ENCODE data around the gene FAM76B. TPM values are rescaled to one million over a fixed set of nuclear protein-coding genes. Genes with fewer than 3 reads are reported as not detected.
"Not testable (repeated sequence)": the region's sequence is repeated elsewhere in the genome, so short reads cannot be mapped to it uniquely, and the experiment has no call there.

FAM76B gene
- polyA plus RNA-seq, 2 of the 4 experiments (the other 2 are of a cell fraction): 11.4 to 33.3 TPM

GRCh38 chr11:95816037-95816436 is 26.5 kb upstream of the FAM76B start:
- FAIRE-seq (no peak), ATAC-seq (no peak), DNase-seq (ENCODE audit: low read depth in 1 of 2, low spot score in 1 of 2) (no peak)
- ChIA-PET POLR2A (no interaction called here), CTCF (no interaction called here)
- Histone ChIP-seq H3K4me2 (no peak overlapping the region), H3K27ac (no peak overlapping the region), H3K4me1 (no peaks in the 10 kb centered on the region), H3K9me3 (no peaks in the 10 kb centered on the region), H3K4me3 (no peak overlapping the region)
- 98% methylated on average over 2 of the region's 2 CpGs for WGBS (ENCODE audit: missing lambda C conversion rate)
- no peak for TF ChIP-seq KDM5A (IDR thresholded peaks at IDR 0.05)
- TF ChIP-seq RFX5 (IDR thresholded peaks at IDR 0.05): no peak
- TF ChIP-seq TFCP2L1 (CRISPR knock-in tag; IDR thresholded peaks at IDR 0.05): no peak
- TF ChIP-seq NPAS2 (CRISPR knock-in tag; IDR thresholded peaks at IDR 0.05; ENCODE audit: borderline replicate concordance): no peak
- TF ChIP-seq HDAC2 (IDR thresholded peaks at IDR 0.05): no peak
- TF ChIP-seq KDM1A (IDR thresholded peaks at IDR 0.05; ENCODE audit: low read depth): no peak
- TF ChIP-seq FOSB (CRISPR knock-in tag; IDR thresholded peaks at IDR 0.05): no peak

- 94% methylated on average over 2 of the region's 4 CpGs for WGBS (ENCODE audit: missing lambda C conversion rate)
Measured at GRCh38 chr11:95811052-95811451, 21.5 kb upstream of the FAM76B start.

GRCh38 chr11:95806464-95806863 is 16.9 kb upstream of the FAM76B start:
- DNase-seq (ENCODE audit: low read depth in 1 of 2, low spot score in 1 of 2); FAIRE-seq; H3K4me2 ChIP-seq; H3K27ac ChIP-seq; CTCF ChIA-PET; H3K4me1 ChIP-seq; H3K9me3 ChIP-seq; ATAC-seq; POLR2A ChIA-PET; H3K4me3 ChIP-seq: not testable (repeated sequence)
- WGBS (ENCODE audit: missing lambda C conversion rate): 94% methylated on average over 5 of the region's 6 CpGs

More at GRCh38 chr11:95811052-95811451, 21.5 kb upstream of the FAM76B start:
- FAIRE-seq; H3K9me3 ChIP-seq; ATAC-seq; H3K27ac ChIP-seq; H3K4me1 ChIP-seq; POLR2A ChIA-PET; H3K4me3 ChIP-seq; DNase-seq (ENCODE audit: low read depth in 1 of 2, low spot score in 1 of 2); H3K4me2 ChIP-seq; CTCF ChIA-PET: not testable (repeated sequence)

GRCh38 chr11:95805869-95806268 is 16.3 kb upstream of the FAM76B start:
- H3K4me2 ChIP-seq: no peak overlapping the region
- TF ChIP-seq EHF (CRISPR knock-in tag; IDR thresholded peaks at IDR 0.05): no peak
- no peak for TF ChIP-seq NPAS2 (CRISPR knock-in tag; IDR thresholded peaks at IDR 0.05; ENCODE audit: borderline replicate concordance)
- TF ChIP-seq ESRRA (IDR thresholded peaks at IDR 0.05; ENCODE audit: borderline replicate concordance, low read length): no peak
- no peak for TF ChIP-seq HDAC2 (IDR thresholded peaks at IDR 0.05)
- TF ChIP-seq HEYL (CRISPR knock-in tag; IDR thresholded peaks at IDR 0.05): no peak
- no peak for TF ChIP-seq FOSL2 (IDR thresholded peaks at IDR 0.05)
- no peak for TF ChIP-seq FOSL2 (CRISPR knock-in tag; IDR thresholded peaks at IDR 0.05)
- TF ChIP-seq USF2 (IDR thresholded peaks at IDR 0.05): no peak
- no peak for TF ChIP-seq CBX2 (IDR thresholded peaks at IDR 0.05; ENCODE audit: borderline replicate concordance, low read depth)
- no peak for TF ChIP-seq MAX (IDR thresholded peaks at IDR 0.05)
- FAIRE-seq (no peak), ATAC-seq (no peak), DNase-seq (ENCODE audit: low read depth in 1 of 2, low spot score in 1 of 2) (no peak)
- CTCF ChIA-PET: no interaction called here
- H3K4me1 ChIP-seq: no peaks in the 10 kb centered on the region
- H3K27ac ChIP-seq: no peak overlapping the region
- POLR2A ChIA-PET: no interaction called here
- WGBS (ENCODE audit: missing lambda C conversion rate): 61% methylated on average over 2 of the region's 2 CpGs
- H3K4me3 ChIP-seq: no peak overlapping the region
- H3K9me3 ChIP-seq: no peaks in the 10 kb centered on the region

GRCh38 chr11:95803973-95804372 is 14.4 kb upstream of the FAM76B start:
- Histone ChIP-seq H3K9me3 (no peaks in the 10 kb centered on the region), H3K4me1 (no peaks in the 10 kb centered on the region), H3K4me2 (no peak overlapping the region), H3K27ac (no peak overlapping the region), H3K4me3 (no peak overlapping the region)
- DNase-seq (ENCODE audit: low read depth in 1 of 2, low spot score in 1 of 2) (no peak), FAIRE-seq (no peak), ATAC-seq (no peak)
- POLR2A ChIA-PET: no interaction called here
- CTCF ChIA-PET: no interaction called here
- WGBS (ENCODE audit: missing lambda C conversion rate): 92% methylated on average over 2 of the region's 2 CpGs
- TF ChIP-seq SMC3 (IDR thresholded peaks at IDR 0.05) (no peak), FOSL2 (IDR thresholded peaks at IDR 0.05) (no peak), FOSL2 (CRISPR knock-in tag; IDR thresholded peaks at IDR 0.05) (no peak), EHF (CRISPR knock-in tag; IDR thresholded peaks at IDR 0.05) (no peak), NPAS2 (CRISPR knock-in tag; IDR thresholded peaks at IDR 0.05; ENCODE audit: borderline replicate concordance) (no peak), CBX2 (IDR thresholded peaks at IDR 0.05; ENCODE audit: borderline replicate concordance, low read depth) (no peak), HES2 (IDR thresholded peaks at IDR 0.05) (no peak), EHMT2 (IDR thresholded peaks at IDR 0.05; ENCODE audit: low read depth) (no peak), CHD2 (IDR thresholded peaks at IDR 0.05; ENCODE audit: low read length, partially characterized antibody) (no peak), ZC3H11A (IDR thresholded peaks at IDR 0.05) (no peak), TP53 (CRISPR knock-in tag; IDR thresholded peaks at IDR 0.05) (no peak), HMGXB4 (CRISPR knock-in tag; IDR thresholded peaks at IDR 0.05; ENCODE audit: borderline replicate concordance) (no peak), ESRRA (IDR thresholded peaks at IDR 0.05; ENCODE audit: borderline replicate concordance, low read length) (no peak)
